ENCODE measurements around the gene GPR171. TPM values are rescaled to one million over a fixed set of nuclear protein-coding genes. Genes with fewer than 3 reads are reported as not detected.

Gene GPR171
- polyA plus RNA-seq, 3 donors, result 0.20 TPM; not detected in 2

GRCh38 chr3:151155409-151156128 lies 47.4 kb downstream of the GPR171 start:
- Mint-ChIP-seq H3K27me3 (ENCODE audit: low read depth in 3 of 3) (peaks cover 0 to under 1% (median 0%) of the 10 kb centered on the region in 3 donors), H3K4me1 (peaks cover under 1% of the 10 kb centered on the region), H3K27ac (no peak overlapping the region), H3K9me3 (no peaks in the 10 kb centered on the region), H3K36me3 (no peaks in the 10 kb centered on the region), H3K4me3 (no peak overlapping the region)
- Histone ChIP-seq H3K9me3 (replicated peaks in 1 of 2; ENCODE audit: control insufficient read depth in 1 of 2, insufficient read depth in 1 of 2, low read length in 2 of 2) (no peaks in the 10 kb centered on the region), H3K79me2 (ENCODE audit: insufficient read depth, low read length) (no peaks in the 10 kb centered on the region), H3K4me3 (replicated peaks in 1 of 3; ENCODE audit: low read depth in 2 of 3, low read length in 3 of 3) (no peak overlapping the region), H4K20me1 (ENCODE audit: insufficient read depth, low read length) (no peaks in the 10 kb centered on the region), H3K27me3 (ENCODE audit: control insufficient read depth in 2 of 2, insufficient read depth in 2 of 2, low read length in 2 of 2) (no peaks in the 10 kb centered on the region), H3K9ac (ENCODE audit: insufficient read depth, low read length, poor library complexity, severe bottlenecking) (no peak overlapping the region), H3K4me2 (replicated peaks; ENCODE audit: extremely low read depth, low read length, poor library complexity, severe bottlenecking) (no peak overlapping the region), H3K36me3 (replicated peaks in 1 of 2; ENCODE audit: control insufficient read depth in 1 of 2, insufficient read depth in 2 of 2, low read length in 2 of 2) (no peaks in the 10 kb centered on the region), H2AFZ (ENCODE audit: insufficient read depth, low read depth, low read length, poor library complexity, severe bottlenecking) (no peak overlapping the region), H3K27ac (ENCODE audit: low read depth in 1 of 2, low read length in 2 of 2) (no peak overlapping the region), H3K4me1 (ENCODE audit: control insufficient read depth in 1 of 2, insufficient read depth in 2 of 2, low read length in 2 of 2) (no peaks in the 10 kb centered on the region)
- WGBS (ENCODE audit: insufficient coverage), result 100% methylated on average over 7 of the region's 8 CpGs
- DNase-seq, result no peak
- intact Hi-C loops (cut with micrococcal nuclease), result no loop called here
- TF ChIP-seq, protein P1, sequence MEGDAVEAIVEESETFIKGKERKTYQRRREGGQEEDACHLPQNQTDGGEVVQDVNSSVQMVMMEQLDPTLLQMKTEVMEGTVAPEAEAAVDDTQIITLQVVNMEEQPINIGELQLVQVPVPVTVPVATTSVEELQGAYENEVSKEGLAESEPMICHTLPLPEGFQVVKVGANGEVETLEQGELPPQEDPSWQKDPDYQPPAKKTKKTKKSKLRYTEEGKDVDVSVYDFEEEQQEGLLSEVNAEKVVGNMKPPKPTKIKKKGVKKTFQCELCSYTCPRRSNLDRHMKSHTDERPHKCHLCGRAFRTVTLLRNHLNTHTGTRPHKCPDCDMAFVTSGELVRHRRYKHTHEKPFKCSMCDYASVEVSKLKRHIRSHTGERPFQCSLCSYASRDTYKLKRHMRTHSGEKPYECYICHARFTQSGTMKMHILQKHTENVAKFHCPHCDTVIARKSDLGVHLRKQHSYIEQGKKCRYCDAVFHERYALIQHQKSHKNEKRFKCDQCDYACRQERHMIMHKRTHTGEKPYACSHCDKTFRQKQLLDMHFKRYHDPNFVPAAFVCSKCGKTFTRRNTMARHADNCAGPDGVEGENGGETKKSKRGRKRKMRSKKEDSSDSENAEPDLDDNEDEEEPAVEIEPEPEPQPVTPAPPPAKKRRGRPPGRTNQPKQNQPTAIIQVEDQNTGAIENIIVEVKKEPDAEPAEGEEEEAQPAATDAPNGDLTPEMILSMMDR (IDR thresholded peaks at IDR 0.05), result no peak

DNA sequence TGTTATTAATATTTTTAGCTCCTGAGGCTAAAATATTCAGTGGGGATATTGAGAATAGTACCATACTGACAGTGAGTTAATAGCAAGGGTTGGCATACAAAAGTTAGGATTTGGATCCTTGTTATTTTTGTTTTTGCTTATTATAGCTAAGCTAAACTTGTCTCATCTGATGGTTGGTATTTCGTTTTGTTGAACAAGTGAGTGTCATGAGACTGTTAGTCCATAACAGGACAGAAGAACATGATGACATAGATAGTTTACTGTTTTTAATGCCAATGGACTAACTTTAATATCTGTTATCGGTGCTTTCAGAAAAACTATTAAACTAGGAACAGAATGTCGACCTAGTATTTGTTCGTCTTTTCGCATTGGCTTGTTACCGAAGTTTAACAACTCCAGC lies 48.5 kb downstream of the GPR171 start:
- Mint-ChIP-seq H3K4me1 (no peaks in the 10 kb centered on the region), H3K27ac (no peak overlapping the region), H3K4me3 (no peak overlapping the region), H3K36me3 (no peaks in the 10 kb centered on the region), H3K9me3 (no peaks in the 10 kb centered on the region), H3K27me3 (ENCODE audit: low read depth in 3 of 3) (no peaks in the 10 kb centered on the region)
- WGBS (ENCODE audit: insufficient coverage), result no CpG with 5 or more reads among the region's 6 CpGs
- no peak overlapping the region for H3K4me2 ChIP-seq (replicated peaks; ENCODE audit: extremely low read depth, low read length, poor library complexity, severe bottlenecking)
- H3K36me3 ChIP-seq (replicated peaks in 1 of 2; ENCODE audit: control insufficient read depth in 1 of 2, insufficient read depth in 2 of 2, low read length in 2 of 2), result no peaks in the 10 kb centered on the region
- H2AFZ ChIP-seq (ENCODE audit: insufficient read depth, low read depth, low read length, poor library complexity, severe bottlenecking), result no peak overlapping the region
- no peaks in the 10 kb centered on the region for H3K9me3 ChIP-seq (replicated peaks in 1 of 2; ENCODE audit: control insufficient read depth in 1 of 2, insufficient read depth in 1 of 2, low read length in 2 of 2)
- no peaks in the 10 kb centered on the region for H3K27me3 ChIP-seq (ENCODE audit: control insufficient read depth in 2 of 2, insufficient read depth in 2 of 2, low read length in 2 of 2)
- DNase-seq, result no peak
- H3K4me3 ChIP-seq (replicated peaks in 1 of 3; ENCODE audit: low read depth in 2 of 3, low read length in 3 of 3), result no peak overlapping the region
- no peaks in the 10 kb centered on the region for H3K79me2 ChIP-seq (ENCODE audit: insufficient read depth, low read length)
- no peak overlapping the region for H3K27ac ChIP-seq (ENCODE audit: low read depth in 1 of 2, low read length in 2 of 2)
- no peaks in the 10 kb centered on the region for H4K20me1 ChIP-seq (ENCODE audit: insufficient read depth, low read length)
- H3K9ac ChIP-seq (ENCODE audit: insufficient read depth, low read length, poor library complexity, severe bottlenecking), result no peak overlapping the region
- intact Hi-C loops (cut with micrococcal nuclease), result no loop called here
- no peaks in the 10 kb centered on the region for H3K4me1 ChIP-seq (ENCODE audit: control insufficient read depth in 1 of 2, insufficient read depth in 2 of 2, low read length in 2 of 2)
- TF ChIP-seq, protein P1 (IDR thresholded peaks at IDR 0.05), result no peak
